Upper lobe of left lung (tissue), 4 donors: ENCODE measurements around the gene PSME3IP1.
A peak's percentile ranks its signal among the peaks of the same experiment; 100 is the strongest.

ENCODE experiments used
- CTCF ChIP-seq, 6 experiments: fragments of 450-650 bp in 4 of 6; fragments of 200-600 bp in 2 of 6; sonication (generic) in 2 of 6; IDR thresholded peaks; one replicate each; pipeline ENCODE4 v1.5.1; 2016 to 2019; ENCODE audit warnings: antibody characterized with exemption in 6 of 6
- POLR2A ChIP-seq, 4 donors: fragments of 450-650 bp; IDR thresholded peaks; one replicate each; pipeline ENCODE4 v1.5.1; 2016 to 2017; ENCODE audit warnings: antibody characterized with exemption in 4 of 4, mild to moderate bottlenecking in 2 of 4
- POLR2AphosphoS5 ChIP-seq, 2 donors: sonication (generic); formaldehyde crosslinking; IDR thresholded peaks; one replicate each; pipeline ENCODE4 v1.5.1; 2017; ENCODE audit warnings: antibody characterized with exemption in 2 of 2

- no peak for TF ChIP-seq POLR2AphosphoS5 (IDR thresholded peaks at IDR 0.05)
- peak; percentile 25 to 73 (median 60) for TF ChIP-seq CTCF (IDR thresholded peaks at IDR 0.05)
- no peak for TF ChIP-seq POLR2A (IDR thresholded peaks at IDR 0.05)
Observed at GRCh38 chr16:57167953-57168352, 17.9 kb downstream of the PSME3IP1 start.
